A673 (cell line): Measurements from ENCODE around the gene IL1RAPL1. TPM values are rescaled to one million over a fixed set of nuclear protein-coding genes. Genes with fewer than 3 reads are reported as not detected.

Experiments used
- BruUV-seq: library from RNA; stranded (reverse); fragments of 400-500 nt; replicated peaks from 2 replicates; lab custom pipeline; 2021; lab: Mats Ljungman, UMichigan
- CTCF ChIA-PET: fragments of 300-600 bp; sonication (Branson Sonifier 250); formaldehyde crosslinking; loops from one replicate; lab custom pipeline; 2022; ENCODE audit warnings: antibody characterized with exemption; lab: Charles Lee
- POLR2A ChIA-PET: fragments of 300-600 bp; sonication (Branson Sonifier 250); formaldehyde crosslinking; loops from one replicate; lab custom pipeline; 2022; ENCODE audit warnings: antibody characterized with exemption; ENCODE audit not compliant: low non-redundant PET; lab: Charles Lee
- DNase-seq: peaks from one replicate; pipeline ENCODE4 v3.0.0-alpha.2; 2015; ENCODE audit warnings: low spot score
- H3K27ac ChIP-seq: fragments of 200-600 bp; sonication (generic); 2 replicates; pipeline ENCODE4 v1.5.1; 2016; ENCODE audit warnings: mixed run types, low read depth, mild to moderate bottlenecking, mixed read lengths, antibody characterized with exemption, low read length; ENCODE audit not compliant: poor library complexity, severe bottlenecking
- H3K27me3 ChIP-seq: fragments of 200-600 bp; sonication (generic); replicated peaks from 2 replicates; pipeline ENCODE4 v1.6.1; 2017; ENCODE audit warnings: mixed run types, low read depth, mild to moderate bottlenecking, mixed read lengths, antibody characterized with exemption, low read length; ENCODE audit not compliant: insufficient read depth, poor library complexity
- H3K36me3 ChIP-seq: fragments of 200-600 bp; sonication (generic); 2 replicates; pipeline ENCODE4 v1.6.1; 2016; ENCODE audit warnings: mixed run types, mild to moderate bottlenecking, mixed read lengths, antibody characterized with exemption, low read length; ENCODE audit not compliant: insufficient read depth, poor library complexity, severe bottlenecking
- H3K4me1 ChIP-seq: fragments of 200-600 bp; sonication (generic); 2 replicates; pipeline ENCODE4 v1.6.1; 2017; ENCODE audit warnings: mixed run types, mild to moderate bottlenecking, mixed read lengths, antibody characterized with exemption, low read length; ENCODE audit not compliant: insufficient read depth, poor library complexity, severe bottlenecking
- H3K4me3 ChIP-seq: fragments of 200-600 bp; sonication (generic); 2 replicates; pipeline ENCODE4 v1.5.1; 2016; ENCODE audit warnings: low read depth, mixed run types, mild to moderate bottlenecking, mixed read lengths, low read length; ENCODE audit not compliant: poor library complexity, severe bottlenecking
- H3K9me3 ChIP-seq: fragments of 200-600 bp; sonication (generic); 2 replicates; pipeline ENCODE4 v1.6.1; 2016; ENCODE audit warnings: mixed run types, low read depth, mild to moderate bottlenecking, mixed read lengths, antibody characterized with exemption, low read length; ENCODE audit not compliant: poor library complexity, severe bottlenecking
- CTCF ChIP-seq: fragments of 300-800, 200-600 bp; sonication (generic); conservative IDR thresholded peaks from 2 replicates; pipeline ENCODE4 v1.5.1; 2017; ENCODE audit warnings: low read depth, mild to moderate bottlenecking, antibody characterized with exemption, low read length, moderate library complexity, mixed read lengths
- EZH2 ChIP-seq: fragments of 200-600 bp; sonication (generic); IDR thresholded peaks from 2 replicates; pipeline ENCODE4 v1.6.1; 2017; ENCODE audit warnings: borderline replicate concordance, low read depth, mild to moderate bottlenecking, mixed read lengths, antibody characterized with exemption, low read length; ENCODE audit not compliant: poor library complexity, severe bottlenecking
- intact Hi-C: fragments of 100-400 bp; cut with micrococcal nuclease; formaldehyde crosslinking; loops from one replicate; pipeline ENCODE4 v1.10.0; 2022; ENCODE audit not compliant: unreplicated experiment
- total RNA-seq: library from RNA; stranded (reverse); gene quantifications from 2 replicates; pipeline ENCODE4 v1.2.3, GENCODE V29; 2021

The IL1RAPL1 gene
- total RNA-seq, 1 experiment from 2014 or later: 0.21 TPM

- Histone ChIP-seq H3K36me3 (no peaks in the 10 kb centered on the region), H3K27ac (no peak overlapping the region), H3K9me3 (no peaks in the 10 kb centered on the region), H3K4me3 (no peak overlapping the region), H3K27me3 (no peaks in the 10 kb centered on the region), H3K4me1 (no peaks in the 10 kb centered on the region)
- BruUV-seq: no TSS peak
- TF ChIP-seq CTCF (no peak), EZH2 (no peak)
- CTCF ChIA-PET: no interaction called here
- DNase-seq: peak; percentile 6
- intact Hi-C loops: no loop called here
- POLR2A ChIA-PET: no interaction called here
These were observed 1074.9 kb downstream of the IL1RAPL1 start for GRCh38 chrX:29662101-29662500.

- no TSS peak for BruUV-seq
- Histone ChIP-seq H3K9me3 (no peaks in the 10 kb centered on the region), H3K36me3 (no peaks in the 10 kb centered on the region), H3K4me1 (no peaks in the 10 kb centered on the region), H3K27ac (no peak overlapping the region), H3K27me3 (no peaks in the 10 kb centered on the region), H3K4me3 (no peak overlapping the region)
- ChIA-PET POLR2A (no interaction called here), CTCF (no interaction called here)
- no peak for TF ChIP-seq EZH2
- TF ChIP-seq CTCF: no peak
- DNase-seq: no peak
- intact Hi-C loops: no loop called here
These were observed 1075.7 kb downstream of the IL1RAPL1 start for GRCh38 chrX:29662759-29663503.

GRCh38 chrX:29665532-29665931 is 1078.3 kb downstream of the IL1RAPL1 start:
- Histone ChIP-seq H3K4me3 (no peak overlapping the region), H3K36me3 (no peaks in the 10 kb centered on the region), H3K9me3 (no peaks in the 10 kb centered on the region), H3K27me3 (no peaks in the 10 kb centered on the region), H3K27ac (no peak overlapping the region), H3K4me1 (no peaks in the 10 kb centered on the region)
- intact Hi-C loops: no loop called here
- no TSS peak for BruUV-seq
- POLR2A ChIA-PET: no interaction called here
- CTCF ChIA-PET: no interaction called here
- DNase-seq: no peak
- TF ChIP-seq CTCF: no peak
